ENCODE measurements around the gene LGALS7.
"Not testable (repeated sequence)": the region's sequence is repeated elsewhere in the genome, so short reads cannot be mapped to it uniquely, and the experiment has no call there.

Gene LGALS7

DNA sequence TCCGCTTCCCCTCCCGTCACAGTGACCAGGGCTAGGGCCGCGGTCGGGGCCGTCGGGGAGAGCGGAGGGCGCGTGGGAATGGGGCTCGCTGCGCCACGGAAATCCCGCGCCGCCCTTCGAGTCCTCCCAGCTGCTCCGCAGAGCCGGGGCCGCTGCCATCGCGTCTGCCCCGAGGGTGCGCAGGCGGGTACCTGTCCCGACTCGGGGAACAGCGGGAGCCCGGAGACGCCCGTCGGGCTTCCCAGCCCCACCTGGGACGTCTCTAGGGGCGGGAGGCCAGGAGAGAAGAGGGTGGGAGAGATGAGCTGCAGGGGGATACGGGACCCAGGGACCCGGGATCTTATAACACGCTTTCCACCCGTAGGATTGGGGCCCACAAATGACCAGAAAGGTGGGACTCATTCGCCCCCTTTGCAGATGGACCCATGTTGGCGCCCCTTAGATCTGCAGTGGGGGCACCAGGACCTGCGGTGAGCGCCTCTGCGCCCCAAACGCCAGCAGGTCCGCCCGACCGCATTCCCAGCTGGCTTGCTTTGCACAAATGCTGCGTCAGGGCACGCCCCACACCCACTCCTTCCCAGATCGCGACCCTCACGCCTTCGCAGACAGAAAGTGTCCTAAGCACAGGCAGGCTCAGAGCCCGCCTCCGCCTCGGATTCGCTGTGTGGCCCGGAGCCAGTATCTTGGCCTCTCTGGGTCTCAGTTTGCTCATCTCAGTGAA lies 2.9 kb downstream of the LGALS7 start:
- not testable (repeated sequence) for DNase-seq

DNA sequence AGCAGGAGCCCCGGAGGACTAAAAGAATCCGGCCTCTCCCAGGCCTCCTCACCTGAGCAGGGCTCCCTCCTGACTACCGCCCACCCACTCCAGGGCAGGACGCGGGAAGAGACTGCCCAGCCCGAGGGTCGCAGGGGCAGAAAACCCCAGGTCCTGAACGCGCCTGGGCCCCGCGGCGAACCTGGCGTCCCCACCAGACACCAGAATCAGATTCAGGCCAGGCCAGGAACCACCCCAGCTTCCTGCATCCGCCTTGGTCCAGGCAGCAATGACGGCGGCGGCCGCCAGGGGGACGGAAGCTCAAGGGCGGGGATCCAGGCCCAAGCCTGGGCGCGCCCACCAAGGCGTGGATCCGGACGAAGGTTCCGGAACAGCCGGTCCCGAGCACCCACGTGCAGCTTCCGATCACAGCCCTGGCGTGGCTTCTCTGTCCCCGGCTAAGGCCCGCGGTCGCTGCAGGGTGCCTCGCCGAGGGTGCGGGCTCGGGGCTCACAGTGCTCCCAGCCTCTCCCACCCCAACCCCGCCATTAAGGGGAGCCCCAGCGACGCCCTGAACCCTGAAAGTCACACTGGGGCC lies 3.6 kb downstream of the LGALS7 start:
- no peak for DNase-seq

DNA sequence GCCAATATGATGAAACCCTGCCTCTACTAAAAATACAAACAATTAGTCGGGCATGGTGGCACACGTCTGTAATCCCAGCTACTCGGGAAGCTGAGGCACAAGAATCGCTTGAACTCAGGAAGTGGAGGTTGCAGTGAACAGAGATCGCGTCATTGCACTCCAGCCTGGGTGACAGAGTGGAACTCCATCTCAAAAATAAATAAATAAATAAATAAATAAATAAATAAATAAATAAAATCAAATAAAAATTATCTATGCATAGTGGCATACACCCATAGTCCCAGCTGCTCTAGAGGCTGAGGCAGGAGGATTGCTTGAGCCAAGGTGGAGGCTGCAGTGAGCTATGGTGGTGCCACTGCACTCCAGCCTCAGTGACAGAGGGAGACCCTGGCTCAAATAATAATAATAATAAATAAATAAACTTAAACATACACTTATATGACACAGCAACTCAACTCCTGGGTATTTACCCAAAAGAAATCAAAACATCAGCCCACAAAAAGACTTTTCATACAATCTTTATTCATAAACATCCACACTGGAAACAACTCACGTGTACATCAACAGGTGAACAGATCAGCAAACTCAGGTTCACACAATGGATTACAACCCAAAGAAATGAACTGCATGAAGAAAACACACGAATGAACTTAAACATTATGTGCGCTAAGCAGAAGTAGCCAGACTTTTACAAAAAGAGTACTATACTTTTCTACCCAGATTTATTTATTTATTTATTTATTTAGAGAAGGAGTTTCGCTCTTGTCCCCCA lies 6.9 kb downstream of the LGALS7 start:
- no peak for DNase-seq

DNA sequence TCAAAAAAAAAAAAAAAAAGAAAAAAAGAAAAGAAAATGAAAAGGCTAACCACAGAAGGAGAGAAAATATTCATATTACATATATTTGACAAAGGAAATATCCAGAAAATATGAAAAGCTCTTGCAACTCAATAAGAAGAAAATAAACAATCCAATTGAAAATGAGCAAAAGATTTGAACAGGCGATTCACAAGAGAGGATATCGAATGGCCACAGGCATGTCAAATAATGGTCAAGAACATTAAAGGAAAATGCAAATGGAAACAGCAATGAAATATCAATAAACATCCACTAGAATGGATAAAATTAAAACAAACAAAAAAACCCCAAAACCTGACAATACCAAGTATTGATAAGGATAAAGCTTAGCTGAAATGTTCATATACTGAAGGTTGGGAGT lies 8.1 kb downstream of the LGALS7 start:
- no peak for DNase-seq

DNA sequence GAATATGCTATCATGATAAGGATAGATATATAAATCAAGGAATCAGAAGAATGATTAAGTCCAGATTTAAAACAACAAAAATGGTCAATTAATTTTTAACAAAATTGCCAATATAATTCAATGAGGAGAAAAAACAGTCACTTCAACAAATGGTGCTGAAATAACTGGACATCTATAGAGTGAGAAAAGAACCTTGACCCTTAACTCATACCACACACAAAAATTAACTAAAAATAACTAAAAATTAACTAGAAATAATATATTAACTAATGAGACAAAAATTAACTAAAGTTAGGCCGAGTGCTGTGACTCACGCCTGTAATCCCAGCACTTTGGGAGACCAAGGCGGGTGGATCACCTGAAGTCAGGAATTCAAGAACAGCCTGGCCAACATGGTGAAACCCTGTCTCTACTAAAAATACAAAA lies 9.5 kb downstream of the LGALS7 start:
- DNase-seq: no peak

DNA sequence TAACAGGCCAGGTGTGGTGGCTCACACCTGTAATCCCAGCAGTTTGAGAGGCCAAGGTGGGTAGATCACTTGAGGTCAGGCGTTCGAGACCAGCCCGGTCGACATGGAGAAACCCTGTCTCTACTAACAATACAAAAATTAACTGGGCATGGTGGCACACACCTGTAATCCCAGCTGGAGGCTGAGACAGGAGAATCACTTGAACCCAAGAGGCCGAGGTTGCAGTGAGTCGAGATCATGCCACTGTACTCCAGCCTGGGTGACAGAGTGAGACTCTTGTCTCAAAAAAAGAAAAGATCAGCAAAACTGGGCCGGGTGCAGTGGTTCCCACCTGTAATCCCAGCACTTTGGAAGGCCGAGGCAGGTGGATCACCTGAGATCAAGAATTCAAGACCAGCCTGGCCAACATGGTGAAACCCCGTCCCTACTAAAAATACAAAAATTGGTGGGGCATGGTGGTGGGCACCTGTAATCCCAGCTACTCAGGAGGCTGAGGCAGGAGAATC lies 11.4 kb downstream of the LGALS7 start:
- DNase-seq: not testable (repeated sequence)

DNA sequence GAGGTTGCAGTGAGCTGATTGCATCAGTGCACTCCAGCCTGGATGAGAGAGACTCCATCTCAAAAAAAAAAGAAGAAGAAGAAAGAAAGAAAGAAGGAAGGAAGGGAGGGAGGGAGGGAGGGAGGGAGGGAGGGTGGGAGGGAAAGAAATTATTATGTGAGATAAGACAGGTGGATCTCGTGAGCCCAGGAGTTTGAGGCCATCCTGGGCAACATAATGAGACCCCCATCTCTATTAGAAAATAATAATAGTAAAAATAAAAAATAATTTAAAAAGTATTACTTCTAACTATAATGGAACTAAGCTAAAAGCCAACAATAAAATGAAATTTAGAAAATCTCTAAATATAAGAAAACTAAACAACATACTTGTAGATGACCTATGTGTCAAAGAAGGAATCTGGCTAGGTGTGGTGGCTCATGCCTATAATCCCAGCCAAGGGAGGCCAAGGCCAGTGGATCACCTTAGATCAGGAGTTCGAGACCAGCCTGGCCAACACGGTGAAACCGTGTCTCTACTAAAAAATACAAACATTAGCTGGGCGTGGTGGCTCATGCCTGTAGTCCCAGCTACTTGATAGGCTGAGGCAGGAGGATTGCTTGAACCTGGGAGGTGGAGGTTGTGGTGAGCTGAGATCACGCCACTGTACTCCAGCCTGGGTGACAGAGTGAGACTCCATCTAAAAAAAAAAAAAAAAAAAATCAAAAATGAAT lies 12.4 kb downstream of the LGALS7 start:
- not testable (repeated sequence) for DNase-seq

DNA sequence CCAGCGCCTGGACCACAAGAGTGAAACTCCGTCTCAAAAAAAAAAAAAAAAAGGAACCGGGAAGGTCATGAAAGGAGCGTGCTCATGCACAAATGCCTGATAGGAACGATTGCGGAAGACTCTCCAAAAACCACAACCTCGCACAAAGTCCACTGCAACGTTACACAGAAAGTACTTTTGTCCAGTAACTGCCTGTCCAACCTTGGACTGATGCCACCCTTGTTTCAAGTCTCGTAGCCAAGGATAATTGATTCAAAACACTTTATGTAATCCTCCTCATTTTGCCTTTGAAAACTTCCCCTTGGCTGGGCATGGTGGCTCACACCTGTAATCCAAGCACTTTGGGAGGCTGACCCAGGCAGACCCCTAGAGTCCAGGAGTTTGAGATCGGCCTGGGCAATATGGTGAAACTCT lies 13.7 kb downstream of the LGALS7 start:
- DNase-seq: no peak

DNA sequence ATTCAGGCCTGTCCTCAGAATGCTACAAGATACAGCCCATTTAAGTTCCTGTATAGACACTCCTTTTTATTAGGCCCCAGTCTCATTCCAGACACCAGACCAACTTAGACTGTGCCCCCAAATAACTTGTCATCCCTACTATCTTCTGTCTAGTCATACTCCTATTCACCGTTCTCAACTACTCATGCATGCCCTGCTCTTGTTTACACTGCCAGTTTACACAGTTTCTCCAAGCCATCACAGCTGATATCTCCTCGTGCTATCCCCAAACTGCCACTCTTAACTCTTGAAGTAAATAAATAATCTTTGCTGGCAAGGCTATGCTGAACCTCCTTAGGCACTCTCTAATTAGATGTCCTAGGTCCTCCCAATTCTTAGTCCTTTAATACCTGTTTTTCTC lies 19.1 kb downstream of the LGALS7 start:
- DNase-seq: not testable (repeated sequence)

DNA sequence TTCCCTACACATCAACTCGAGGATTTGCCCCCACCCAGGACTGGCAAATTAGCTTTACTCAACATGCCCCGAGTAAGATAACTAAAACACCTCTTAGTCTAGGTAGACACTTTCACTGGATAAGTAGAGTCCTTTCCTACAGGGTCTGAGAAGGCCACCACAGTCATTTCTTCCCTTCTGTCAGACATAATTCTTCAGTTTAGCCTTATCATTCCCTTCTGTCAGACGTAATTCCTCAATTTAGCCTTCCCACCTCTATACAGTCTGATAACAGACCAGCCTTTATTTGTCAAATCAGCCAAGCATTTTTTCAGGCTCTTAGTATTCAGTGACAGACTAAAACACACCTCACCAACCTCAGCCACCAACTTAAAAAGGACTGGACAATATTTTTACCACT lies 19.5 kb downstream of the LGALS7 start:
- DNase-seq: not testable (repeated sequence)

DNA sequence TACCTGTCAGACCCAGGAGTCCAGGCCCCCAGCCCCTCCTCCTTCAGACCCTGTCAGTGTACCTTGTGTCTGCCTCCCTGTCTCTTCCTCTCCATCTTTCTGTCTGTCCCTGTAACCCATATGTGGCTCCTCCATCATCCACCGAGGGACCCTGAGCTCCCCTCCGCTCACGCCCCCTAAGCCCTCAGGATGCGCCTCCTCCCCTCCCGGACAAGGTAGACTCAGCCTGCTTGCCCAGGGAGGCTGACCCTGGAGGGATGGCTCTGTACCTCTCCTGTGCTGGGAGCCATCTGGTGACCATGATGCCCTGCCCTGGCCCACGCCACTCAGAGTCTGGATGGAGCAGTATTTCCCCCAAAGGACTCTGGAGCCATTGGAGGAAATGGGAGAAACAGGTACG lies 28.0 kb downstream of the LGALS7 start:
- no peak for DNase-seq

DNA sequence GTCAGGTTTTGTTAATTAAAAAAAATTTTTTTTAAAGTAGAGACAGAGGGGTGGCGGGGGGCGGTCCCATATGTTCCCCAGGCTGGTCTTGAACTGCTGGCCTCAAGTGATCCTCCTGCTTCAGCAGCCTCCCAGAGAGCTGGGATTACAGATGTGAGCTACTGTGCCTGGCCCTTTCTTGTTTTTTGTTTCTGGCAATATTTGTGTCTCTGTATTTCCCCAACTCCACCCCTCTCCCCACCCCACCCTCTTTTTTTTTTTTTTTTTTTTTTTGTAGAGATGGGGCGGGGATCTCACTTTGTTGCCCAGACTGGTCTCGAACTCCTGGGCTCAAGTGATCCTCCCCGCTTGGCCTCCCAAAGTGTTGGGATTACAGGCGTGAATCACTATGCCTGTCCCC lies 28.4 kb downstream of the LGALS7 start:
- no peak for DNase-seq

DNA sequence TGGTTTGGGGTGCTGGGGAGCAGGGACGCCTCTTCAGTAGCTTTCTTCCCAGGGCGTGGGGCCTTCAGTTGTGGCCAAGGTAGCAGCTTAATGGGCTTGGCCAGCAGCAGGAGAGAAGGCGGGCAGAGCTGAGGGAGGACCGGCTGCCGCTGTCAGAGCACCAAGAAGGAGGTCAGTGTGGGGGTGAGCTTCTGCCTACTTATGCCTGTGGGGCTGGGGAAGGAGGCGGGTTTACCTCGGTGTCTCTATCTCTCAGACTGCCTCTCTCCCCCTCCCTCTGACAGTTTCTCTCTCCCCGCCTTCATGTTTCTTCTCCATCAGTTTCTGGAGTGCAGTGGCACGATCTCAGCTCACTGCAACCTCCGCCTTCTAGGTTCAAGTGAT lies 29.0 kb downstream of the LGALS7 start, which contains the start of gene CAPN12:
TSS of gene CAPN12 (minus strand) at position 177 of the 384 bp plus-strand sequence. CDS start 309 bp downstream, outside the sequence.
- no peak for DNase-seq

DNA sequence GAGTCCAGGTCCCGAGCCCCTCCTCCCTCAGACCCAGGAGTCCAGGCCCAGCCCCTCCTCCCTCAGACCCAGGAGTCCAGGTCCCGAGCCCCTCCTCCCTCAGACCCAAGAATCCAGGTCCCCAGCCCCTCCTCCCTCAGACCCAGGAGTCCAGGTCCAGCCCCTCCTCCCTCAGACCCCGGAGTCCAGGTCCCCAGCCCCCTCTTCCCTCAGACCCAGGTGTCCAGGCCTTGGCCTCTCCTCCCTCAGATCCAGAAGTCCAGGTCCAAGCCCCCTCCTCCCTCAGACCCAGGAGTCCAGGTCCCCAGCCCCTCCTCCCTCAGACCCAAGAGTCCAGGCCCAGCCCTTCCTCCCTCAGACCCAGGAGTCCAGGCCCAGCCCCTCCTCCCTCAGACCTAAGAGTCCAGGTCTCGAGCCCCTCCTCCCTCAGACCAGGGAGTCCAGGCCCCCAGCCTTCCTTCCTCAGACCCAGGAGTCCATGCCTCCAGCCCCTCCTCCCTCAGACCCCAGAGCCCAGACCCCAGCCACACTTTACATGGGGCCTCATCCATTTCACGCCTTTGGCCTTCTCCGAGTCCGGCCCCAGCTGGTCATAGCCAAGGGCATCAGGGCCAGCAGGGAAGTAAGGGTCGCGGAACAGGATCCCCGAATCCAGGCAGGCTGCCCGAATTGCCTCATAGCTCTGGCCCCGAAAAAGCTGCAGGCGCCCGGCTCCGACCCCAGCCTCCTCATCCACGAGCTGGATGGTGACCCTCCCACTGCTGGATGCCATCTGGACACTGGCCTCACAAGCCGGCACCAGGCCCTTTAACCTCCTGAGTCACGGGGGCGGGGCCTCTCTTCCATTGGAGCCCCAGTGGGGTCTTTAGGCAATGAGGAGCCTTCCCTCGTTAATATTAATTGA lies 29.7 kb downstream of the LGALS7 start:
- no peak for DNase-seq

DNA sequence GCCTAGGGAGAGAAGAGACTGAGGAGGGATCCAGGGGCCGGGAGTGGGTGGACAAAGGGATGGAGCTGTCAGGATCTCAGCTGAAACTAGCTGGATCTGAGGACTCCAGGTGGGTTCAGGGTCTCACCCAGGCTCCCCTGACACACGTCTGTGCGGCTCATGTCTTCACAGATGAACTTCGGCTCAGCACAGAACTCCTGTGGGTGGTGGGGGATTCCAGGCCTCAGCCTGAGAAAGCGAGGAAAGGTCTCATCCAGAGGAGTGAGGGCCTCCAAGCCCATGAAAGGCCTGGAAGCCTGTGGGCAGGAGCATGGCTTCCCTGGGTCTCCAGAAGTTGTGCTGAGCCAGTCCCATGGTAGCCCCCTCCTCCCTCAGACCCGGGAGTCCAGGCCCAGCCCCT lies 30.4 kb downstream of the LGALS7 start:
- DNase-seq: no peak

DNA sequence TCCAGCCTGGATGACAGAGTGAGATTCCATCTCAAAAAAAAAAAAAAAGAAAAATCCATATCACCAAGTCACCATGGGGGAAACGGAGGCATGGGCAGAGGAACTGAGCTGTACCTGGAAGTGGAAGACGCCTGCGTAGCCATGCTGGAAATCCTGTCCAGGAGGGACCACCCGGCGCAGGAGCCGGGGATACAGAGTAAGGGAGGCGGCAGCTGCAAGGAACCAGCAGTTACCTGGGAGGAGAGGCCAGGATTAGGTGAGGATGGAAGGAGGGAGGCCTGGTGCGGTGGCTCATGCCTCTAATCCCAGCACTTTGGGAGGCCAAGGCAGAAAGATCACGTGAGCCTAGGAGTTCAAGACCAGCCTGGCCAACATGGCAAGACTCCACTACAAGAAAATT lies 31.0 kb downstream of the LGALS7 start:
- no peak for DNase-seq

DNA sequence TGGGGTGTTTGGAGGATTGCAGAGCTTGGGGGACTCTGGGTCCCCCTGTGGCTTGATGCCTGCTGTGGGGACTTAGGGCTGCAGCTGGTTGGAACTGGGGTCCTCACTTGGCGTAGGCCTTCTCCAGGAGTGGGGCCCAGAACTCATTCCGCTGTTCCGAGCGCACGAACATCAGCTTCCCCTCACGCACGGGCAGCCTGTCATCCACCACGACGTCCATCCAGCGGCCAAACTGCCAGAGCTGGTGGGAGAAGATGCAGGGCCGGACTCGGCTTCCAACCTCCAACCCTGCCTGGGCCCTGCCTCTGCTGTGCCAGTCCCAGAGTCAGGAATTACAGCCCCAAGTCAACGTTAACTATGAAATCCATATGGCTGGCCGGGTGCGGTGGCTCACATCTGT lies 31.6 kb downstream of the LGALS7 start:
- no peak for DNase-seq

DNA sequence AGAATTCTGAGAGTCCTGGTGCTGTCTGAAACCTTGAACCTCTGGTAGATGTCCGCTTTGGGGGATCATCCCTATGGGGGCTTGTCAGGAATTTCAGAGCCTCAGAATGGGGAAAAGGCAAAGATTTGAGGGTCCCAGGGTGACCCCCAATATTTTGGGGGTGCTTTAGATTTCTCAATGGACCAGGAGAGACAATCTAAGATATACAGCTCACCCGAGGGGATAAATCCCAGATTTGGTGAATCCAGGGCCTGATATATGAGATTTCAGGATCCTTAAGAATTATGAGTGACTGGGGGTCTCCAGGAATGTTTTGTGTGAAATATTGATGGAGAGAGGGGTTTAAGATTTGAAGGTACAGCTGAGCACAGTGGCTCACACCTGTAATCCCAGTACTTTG lies 32.4 kb downstream of the LGALS7 start:
- no peak for DNase-seq

DNA sequence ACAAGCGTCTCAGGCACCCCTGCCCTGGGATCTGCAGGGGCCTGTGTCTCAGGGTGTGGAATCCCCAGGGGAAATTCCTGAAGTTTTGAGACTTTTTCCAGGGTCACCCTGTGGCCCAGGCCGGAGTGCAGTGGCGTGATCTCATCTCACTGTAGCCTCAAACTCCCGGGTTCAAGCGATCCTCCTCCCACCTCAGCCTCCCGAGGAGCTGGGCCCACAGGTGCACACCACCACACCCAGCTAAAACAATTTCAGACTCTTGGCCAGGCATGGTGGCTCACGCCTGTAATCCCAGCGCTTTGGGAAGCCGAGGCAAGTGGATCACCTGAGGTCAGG lies 33.1 kb downstream of the LGALS7 start:
- no peak for DNase-seq

DNA sequence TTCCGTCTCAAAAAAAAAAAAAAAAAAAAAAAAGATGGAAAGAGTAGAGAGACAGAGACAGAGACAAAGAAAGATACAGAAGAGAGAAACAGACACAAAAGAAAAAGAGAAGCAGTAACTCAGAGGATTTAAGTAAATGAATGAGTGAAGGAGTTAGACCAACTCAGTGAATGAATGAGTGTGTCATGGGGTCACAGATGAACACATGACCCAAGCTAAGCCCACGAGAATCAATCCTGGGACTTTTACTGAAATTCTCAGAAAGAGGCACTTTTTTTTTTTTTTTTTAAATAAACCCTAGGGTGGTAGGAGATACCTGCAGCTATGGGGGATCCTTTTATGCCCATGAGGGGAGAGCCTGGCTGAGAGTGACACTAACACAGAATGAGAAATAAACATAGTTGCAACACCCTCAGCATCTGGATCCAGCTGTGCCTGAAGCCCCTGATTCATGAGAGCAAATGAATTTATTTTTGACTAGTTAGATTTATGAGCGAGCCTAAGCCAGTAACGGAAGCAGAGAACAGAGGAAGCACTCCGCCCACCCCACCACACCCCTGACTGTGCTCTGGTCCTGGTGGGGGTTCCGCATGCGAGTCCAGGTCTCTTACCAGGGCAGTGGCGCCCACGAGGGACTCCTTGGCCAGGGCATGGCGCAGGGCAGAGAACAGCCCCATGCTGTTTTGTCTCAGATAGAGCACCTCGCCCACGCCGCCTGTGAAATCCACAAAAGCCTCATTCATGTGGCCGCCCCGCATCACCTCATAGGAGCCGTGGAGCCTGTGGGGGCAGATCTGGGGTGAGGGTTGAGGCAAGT lies 33.7 kb downstream of the LGALS7 start:
- no peak for DNase-seq

All from NCI-H446 (cell line).